Activated CD4-positive, alpha-beta memory T cell treated with anti-CD3 and anti-CD28 coated beads for 36 hours (primary cell): ENCODE data around the gene CHAF1A. TPM values are rescaled to one million over a fixed set of nuclear protein-coding genes. Genes with fewer than 3 reads are reported as not detected.

Experiments used
- CTCF ChIA-PET: fragments of 350-600 bp; sonication (Branson Sonifier 250); formaldehyde crosslinking; loops from one replicate; lab custom pipeline; 2021; ENCODE audit warnings: antibody characterized with exemption, inconsistent platforms; lab: Charles Lee
- POLR2A ChIA-PET: fragments of 350-600 bp; sonication (Branson Sonifier 250); formaldehyde crosslinking; loops from one replicate; lab custom pipeline; 2021; ENCODE audit warnings: antibody characterized with exemption; lab: Charles Lee
- DNase-seq: peaks from one replicate; pipeline ENCODE4 v3.0.0-alpha.2; 2020
- H3K27ac Mint-ChIP-seq: one replicate; pipeline ENCODE4 v1.8.0; 2021; ENCODE audit warnings: mixed read lengths
- H3K27me3 Mint-ChIP-seq: one replicate; pipeline ENCODE4 v1.8.0; 2021; ENCODE audit warnings: mixed read lengths
- H3K36me3 Mint-ChIP-seq: one replicate; pipeline ENCODE4 v1.8.0; 2021; ENCODE audit warnings: mixed read lengths
- H3K4me1 Mint-ChIP-seq: one replicate; pipeline ENCODE4 v1.8.0; 2021; ENCODE audit warnings: low read depth, mixed read lengths
- H3K4me3 Mint-ChIP-seq: one replicate; pipeline ENCODE4 v1.8.0; 2021; ENCODE audit warnings: mild to moderate bottlenecking, mixed read lengths
- H3K9me3 Mint-ChIP-seq: one replicate; pipeline ENCODE4 v1.8.0; 2021; ENCODE audit warnings: mixed read lengths
- intact Hi-C: fragments of 100-400 bp; cut with micrococcal nuclease; formaldehyde crosslinking; loops from one replicate; pipeline ENCODE4 v1.15.1; 2023
- total RNA-seq, 2 experiments: library from RNA; stranded (reverse); gene quantifications; one replicate each; pipeline ENCODE4 v1.2.3, GENCODE V29; 2021

The CHAF1A gene
- total RNA-seq, 2 experiments from 2014 or later = 61.6 to 63.5 TPM

GRCh38 chr19:4447327-4448146, 45.1 kb downstream of the CHAF1A start:
- no peaks in the 10 kb centered on the region for H3K9me3 Mint-ChIP-seq
- CTCF ChIA-PET = no interaction called here
- H3K27ac Mint-ChIP-seq = no peak overlapping the region
- peaks cover 14% of the 10 kb centered on the region for H3K36me3 Mint-ChIP-seq
- H3K4me3 Mint-ChIP-seq = no peak overlapping the region
- no peaks in the 10 kb centered on the region for H3K4me1 Mint-ChIP-seq
- no peaks in the 10 kb centered on the region for H3K27me3 Mint-ChIP-seq
- intact Hi-C loops = no loop called here
- no peak for DNase-seq
- POLR2A ChIA-PET = no interaction called here

GRCh38 chr19:4448147-4448985, 45.9 kb downstream of the CHAF1A start:
- H3K4me1 Mint-ChIP-seq = no peaks in the 10 kb centered on the region
- no peak overlapping the region for H3K4me3 Mint-ChIP-seq
- H3K36me3 Mint-ChIP-seq = peaks cover 16% of the 10 kb centered on the region
- H3K9me3 Mint-ChIP-seq = no peaks in the 10 kb centered on the region
- DNase-seq = no peak
- CTCF ChIA-PET = no interaction called here
- intact Hi-C loops = no loop called here
- H3K27me3 Mint-ChIP-seq = no peaks in the 10 kb centered on the region
- no peak overlapping the region for H3K27ac Mint-ChIP-seq
- POLR2A ChIA-PET = no interaction called here

DNA sequence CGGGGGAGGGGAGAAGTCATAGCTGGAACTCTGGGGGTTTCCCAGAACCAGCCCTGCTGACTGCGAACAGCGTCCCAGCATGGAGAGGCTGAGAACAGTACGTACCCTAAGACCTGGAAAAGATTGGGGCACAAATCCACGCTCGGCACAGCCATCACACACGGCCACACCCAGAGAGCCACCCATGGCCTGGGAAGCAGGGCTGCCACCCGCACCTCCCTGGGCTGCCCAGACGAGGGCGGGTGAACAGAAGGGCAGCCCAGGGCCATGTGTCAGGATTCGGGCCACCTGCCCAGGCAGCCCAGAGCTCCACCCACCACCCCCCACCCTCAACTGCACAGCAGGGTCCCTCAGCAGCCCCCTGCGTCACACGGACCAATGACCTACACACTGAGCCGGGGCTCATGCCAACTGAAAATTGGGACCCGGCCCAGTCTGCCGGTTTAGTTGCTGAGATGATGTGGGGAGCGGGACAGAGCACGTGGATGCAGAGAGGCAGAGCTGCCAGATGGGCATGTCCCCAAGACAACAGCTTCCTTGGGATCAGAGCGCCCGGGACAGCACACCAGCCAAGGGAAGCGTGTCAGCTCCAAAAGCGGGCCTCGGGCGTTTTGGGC, 46.7 kb downstream of the CHAF1A start:
- Mint-ChIP-seq H3K4me1 (no peaks in the 10 kb centered on the region), H3K27ac (no peak overlapping the region), H3K4me3 (no peak overlapping the region), H3K27me3 (no peaks in the 10 kb centered on the region), H3K36me3 (peaks cover 16% of the 10 kb centered on the region), H3K9me3 (no peaks in the 10 kb centered on the region)
- CTCF ChIA-PET = no interaction called here
- POLR2A ChIA-PET = no interaction called here
- DNase-seq = no peak
- intact Hi-C loops = no loop called here

DNA sequence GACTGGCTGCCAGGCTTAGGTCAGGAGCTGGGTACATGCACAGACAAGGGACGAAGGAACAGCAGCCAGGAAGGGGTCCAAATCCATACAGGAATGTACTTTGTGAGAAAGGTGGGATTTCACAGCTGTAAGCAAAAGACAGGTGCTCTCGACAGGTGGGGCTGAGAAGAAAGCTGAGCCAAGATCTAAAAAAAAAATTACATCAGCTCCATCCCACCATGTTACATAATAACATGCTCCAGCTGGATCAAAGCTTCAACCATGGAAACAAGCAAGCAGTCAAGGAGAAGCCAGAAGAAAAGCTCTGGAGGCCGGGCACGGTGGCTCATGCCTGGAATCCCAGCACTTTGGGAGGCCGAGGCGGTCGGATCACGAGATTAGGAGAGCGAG, 47.2 kb downstream of the CHAF1A start:
- intact Hi-C loops = no loop called here
- H3K9me3 Mint-ChIP-seq = no peaks in the 10 kb centered on the region
- no peaks in the 10 kb centered on the region for H3K4me1 Mint-ChIP-seq
- ChIA-PET POLR2A (no interaction called here), CTCF (no interaction called here)
- no peaks in the 10 kb centered on the region for H3K27me3 Mint-ChIP-seq
- no peak overlapping the region for H3K27ac Mint-ChIP-seq
- H3K4me3 Mint-ChIP-seq = no peak overlapping the region
- H3K36me3 Mint-ChIP-seq = peaks cover 14% of the 10 kb centered on the region
- no peak for DNase-seq

GRCh38 chr19:4452230-4452990, 50.0 kb downstream of the CHAF1A start:
- POLR2A ChIA-PET = no interaction called here
- CTCF ChIA-PET = interaction anchor here (1.2 kb wide), 1 partner anchor 313 kb away, joined by 3 read pairs; no protein-coding TSS in a partner anchor
- H3K36me3 Mint-ChIP-seq = peaks cover 16% of the 10 kb centered on the region
- H3K27ac Mint-ChIP-seq = no peak overlapping the region
- H3K4me3 Mint-ChIP-seq = no peak overlapping the region
- H3K9me3 Mint-ChIP-seq = no peaks in the 10 kb centered on the region
- no peak for DNase-seq
- H3K4me1 Mint-ChIP-seq = peaks cover 16% of the 10 kb centered on the region
- intact Hi-C loops = no loop called here
- H3K27me3 Mint-ChIP-seq = no peaks in the 10 kb centered on the region

DNA sequence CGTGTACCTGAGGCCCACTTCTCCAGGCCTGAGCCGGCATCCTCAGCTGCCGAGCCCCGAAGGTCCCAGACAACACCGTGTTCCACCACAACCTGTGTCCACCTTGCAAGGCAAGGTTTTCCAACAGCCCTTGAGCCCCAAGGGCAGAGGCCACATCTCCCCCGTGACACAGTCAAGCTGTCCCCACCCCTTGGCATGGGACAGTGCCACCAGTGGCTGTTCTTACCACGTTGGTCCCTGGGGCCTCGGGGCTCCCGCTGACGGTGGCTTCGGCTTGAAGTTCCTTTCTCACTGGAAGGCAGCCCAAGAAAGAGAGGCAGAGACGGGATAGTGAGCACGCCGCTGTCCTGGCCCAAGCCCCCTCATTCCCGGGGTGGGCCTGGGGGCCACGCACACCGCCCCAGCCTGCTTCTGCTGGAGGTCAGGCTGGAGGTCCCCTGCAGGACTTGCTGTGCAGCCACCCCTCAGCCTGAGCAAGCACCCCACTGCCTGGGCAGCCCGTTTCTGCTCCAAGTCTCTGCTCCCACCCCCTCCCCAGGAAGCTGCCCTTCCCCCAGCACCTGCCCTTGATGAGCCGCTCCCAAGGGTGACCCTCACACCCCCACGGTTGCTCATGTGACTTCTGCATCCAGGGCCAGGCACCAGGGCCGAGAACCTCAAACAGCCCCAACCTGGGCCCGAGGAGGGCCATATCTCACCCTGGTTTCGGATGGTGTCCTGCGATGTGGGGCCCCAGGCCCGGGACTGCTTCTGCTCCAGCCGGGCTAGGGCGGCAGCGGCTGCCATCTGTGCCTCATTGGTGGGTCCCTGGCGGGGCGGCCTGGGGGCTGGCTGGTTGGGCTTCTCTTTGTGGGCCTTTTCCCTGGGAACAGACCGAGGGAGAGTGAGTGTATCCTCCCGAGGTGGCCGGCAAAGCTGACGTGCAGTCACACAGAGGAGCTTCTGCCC, 51.1 kb downstream of the CHAF1A start:
- ChIA-PET CTCF (interaction anchor here (1.2 kb wide), 1 partner anchor 314 kb away, joined by 3 read pairs; no protein-coding TSS in a partner anchor), POLR2A (interaction anchor here (0.6 to 0.9 kb wide), 4 partner anchors 17 to 212 kb away, joined by 3 to 4 read pairs (median 4); no protein-coding TSS in a partner anchor)
- H3K4me3 Mint-ChIP-seq = no peak overlapping the region
- no peak for DNase-seq
- no peaks in the 10 kb centered on the region for H3K9me3 Mint-ChIP-seq
- H3K36me3 Mint-ChIP-seq = peaks cover 15% of the 10 kb centered on the region
- H3K4me1 Mint-ChIP-seq = peaks cover 19% of the 10 kb centered on the region
- no peak overlapping the region for H3K27ac Mint-ChIP-seq
- H3K27me3 Mint-ChIP-seq = no peaks in the 10 kb centered on the region
- intact Hi-C loops = no loop called here

GRCh38 chr19:4454747-4455718, 52.6 kb downstream of the CHAF1A start:
- H3K9me3 Mint-ChIP-seq = no peaks in the 10 kb centered on the region
- H3K27ac Mint-ChIP-seq = no peak overlapping the region
- peaks cover 6% of the 10 kb centered on the region for H3K36me3 Mint-ChIP-seq
- no peaks in the 10 kb centered on the region for H3K27me3 Mint-ChIP-seq
- intact Hi-C loops = no loop called here
- CTCF ChIA-PET = no interaction called here
- H3K4me1 Mint-ChIP-seq = peaks cover 19% of the 10 kb centered on the region
- no peak for DNase-seq
- POLR2A ChIA-PET = interaction anchor here (0.5 to 1.3 kb wide), 2 partner anchors 16 to 52 kb away, joined by 3 to 6 read pairs; partner anchors contain the start of gene CHAF1A
- H3K4me3 Mint-ChIP-seq = no peak overlapping the region

DNA sequence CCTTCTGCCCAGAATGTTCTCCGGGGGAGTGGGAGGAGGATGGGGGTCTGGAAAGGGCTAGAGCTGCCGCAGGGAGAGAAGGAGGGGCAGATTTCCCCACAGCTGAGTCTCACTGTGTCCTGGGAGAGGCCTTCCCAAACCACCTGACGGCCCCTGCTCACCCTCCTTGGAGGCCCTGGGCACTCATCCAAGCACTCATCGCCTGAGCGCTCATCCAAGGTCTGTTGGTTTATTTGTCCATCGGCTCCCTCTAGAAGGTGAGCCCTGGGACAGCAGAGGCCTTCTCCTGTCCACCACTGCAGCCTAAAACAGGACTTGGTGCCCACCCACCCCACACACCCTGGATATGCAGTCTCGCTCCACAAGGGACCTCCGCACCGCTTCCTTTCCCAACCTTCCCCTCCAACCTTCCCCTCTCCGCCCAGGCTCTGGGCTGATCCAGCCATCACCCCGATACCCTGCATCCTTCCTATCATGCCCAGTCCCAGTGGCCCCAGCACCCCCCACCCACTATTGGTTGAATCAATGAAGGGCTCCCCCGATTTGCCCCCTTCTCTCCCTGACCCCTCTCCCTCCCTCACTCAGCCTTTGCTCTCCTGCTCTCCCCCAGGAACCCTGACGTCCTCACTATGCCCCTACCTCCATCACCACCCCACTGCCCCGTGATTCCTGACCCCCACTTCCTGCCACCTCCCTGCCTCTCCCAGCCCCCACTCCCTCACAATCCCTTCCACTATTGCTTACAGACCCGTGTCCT, 53.5 kb downstream of the CHAF1A start:
- H3K4me3 Mint-ChIP-seq = peak overlapping the region; percentile 82
- no peaks in the 10 kb centered on the region for H3K9me3 Mint-ChIP-seq
- ChIA-PET POLR2A (interaction anchor here (0.5 to 1.3 kb wide), 3 partner anchors 15 to 207 kb away, joined by 3 to 6 read pairs (median 3); partner anchors contain the start of gene CHAF1A), CTCF (no interaction called here)
- H3K27me3 Mint-ChIP-seq = no peaks in the 10 kb centered on the region
- DNase-seq = no peak
- peak overlapping the region; percentile 81 for H3K27ac Mint-ChIP-seq
- H3K36me3 Mint-ChIP-seq = peaks cover 4% of the 10 kb centered on the region
- peaks cover 19% of the 10 kb centered on the region for H3K4me1 Mint-ChIP-seq
- intact Hi-C loops = no loop called here

DNA sequence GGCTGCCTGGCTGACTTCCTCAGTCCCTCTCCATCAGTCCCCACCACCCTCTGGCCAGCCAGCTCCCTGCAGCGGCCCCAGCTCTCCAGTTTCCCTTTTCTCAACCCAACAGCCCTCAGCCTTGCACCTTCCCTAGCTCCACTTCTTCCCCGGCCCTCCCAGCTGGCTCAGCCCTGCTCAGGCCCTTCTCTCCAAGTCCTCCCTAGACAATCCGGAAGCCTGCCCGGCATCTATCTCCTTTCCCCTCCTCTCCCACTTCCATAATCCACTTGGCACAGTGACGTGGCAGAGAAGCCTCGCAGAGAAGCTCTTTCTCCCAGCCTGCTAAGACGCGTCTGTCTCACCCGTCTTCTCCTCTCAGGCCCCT, 54.0 kb downstream of the CHAF1A start:
- Mint-ChIP-seq H3K27ac (peak overlapping the region; percentile 81), H3K27me3 (no peaks in the 10 kb centered on the region), H3K36me3 (peaks cover 4% of the 10 kb centered on the region), H3K4me1 (peaks cover 19% of the 10 kb centered on the region), H3K9me3 (no peaks in the 10 kb centered on the region), H3K4me3 (peak overlapping the region; percentile 82)
- DNase-seq = no peak
- intact Hi-C loops = no loop called here
- ChIA-PET POLR2A (interaction anchor here (1.1 to 2.5 kb wide), 2 partner anchors 15 to 208 kb away, joined by 3 to 14 read pairs; partner anchors contain the start of gene HDGFL2), CTCF (no interaction called here)
